Stomach (tissue), 4 donors: ENCODE measurements around the gene MAP1LC3B.

ENCODE experiments used
- EP300 ChIP-seq: sonication (generic); formaldehyde crosslinking; IDR thresholded peaks from one replicate; pipeline ENCODE4 v1.6.1; 2017; ENCODE audit warnings: antibody characterized with exemption
- POLR2A ChIP-seq, 4 donors: fragments of 450-650 bp; IDR thresholded peaks; one replicate each; pipeline ENCODE4 v1.6.1; 2016; ENCODE audit warnings: antibody characterized with exemption in 4 of 4, control low read depth in 2 of 4, mild to moderate bottlenecking in 1 of 4, moderate library complexity in 1 of 4
- TF ChIP-seq, protein P1 (sequence below), 7 experiments: fragments of 450-650 bp in 4 of 7; fragments of 200-600 bp in 3 of 7; sonication (generic) in 3 of 7; IDR thresholded peaks; one replicate each; pipeline ENCODE4 v1.5.1; 2016 to 2019; ENCODE audit warnings: antibody characterized with exemption in 7 of 7, control low read depth in 2 of 7, mild to moderate bottlenecking in 1 of 7

DNA sequence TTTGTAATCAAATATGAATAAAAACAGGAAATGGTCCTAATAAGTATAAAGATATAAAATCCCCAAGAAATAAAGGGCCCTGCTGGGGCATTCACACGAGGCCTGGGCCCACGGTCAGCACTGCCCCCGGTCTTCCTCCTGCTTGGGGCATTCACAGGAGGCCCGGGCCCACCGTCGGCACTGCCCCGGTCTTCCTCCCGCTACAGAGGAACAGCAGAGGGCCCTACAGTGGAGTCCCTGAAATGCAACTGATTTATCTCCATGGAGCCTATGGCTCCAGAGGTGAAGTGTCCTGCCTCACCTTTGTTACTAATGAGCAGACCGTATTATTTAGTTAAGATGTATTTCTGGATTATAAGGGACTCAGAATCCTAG, 46.5 kb downstream of the MAP1LC3B start:
- TF ChIP-seq, protein P1, sequence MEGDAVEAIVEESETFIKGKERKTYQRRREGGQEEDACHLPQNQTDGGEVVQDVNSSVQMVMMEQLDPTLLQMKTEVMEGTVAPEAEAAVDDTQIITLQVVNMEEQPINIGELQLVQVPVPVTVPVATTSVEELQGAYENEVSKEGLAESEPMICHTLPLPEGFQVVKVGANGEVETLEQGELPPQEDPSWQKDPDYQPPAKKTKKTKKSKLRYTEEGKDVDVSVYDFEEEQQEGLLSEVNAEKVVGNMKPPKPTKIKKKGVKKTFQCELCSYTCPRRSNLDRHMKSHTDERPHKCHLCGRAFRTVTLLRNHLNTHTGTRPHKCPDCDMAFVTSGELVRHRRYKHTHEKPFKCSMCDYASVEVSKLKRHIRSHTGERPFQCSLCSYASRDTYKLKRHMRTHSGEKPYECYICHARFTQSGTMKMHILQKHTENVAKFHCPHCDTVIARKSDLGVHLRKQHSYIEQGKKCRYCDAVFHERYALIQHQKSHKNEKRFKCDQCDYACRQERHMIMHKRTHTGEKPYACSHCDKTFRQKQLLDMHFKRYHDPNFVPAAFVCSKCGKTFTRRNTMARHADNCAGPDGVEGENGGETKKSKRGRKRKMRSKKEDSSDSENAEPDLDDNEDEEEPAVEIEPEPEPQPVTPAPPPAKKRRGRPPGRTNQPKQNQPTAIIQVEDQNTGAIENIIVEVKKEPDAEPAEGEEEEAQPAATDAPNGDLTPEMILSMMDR (IDR thresholded peaks at IDR 0.05), result no peak
- TF ChIP-seq EP300 (no peak), POLR2A (IDR thresholded peaks at IDR 0.05) (no peak)
